H1 (cell line): ENCODE measurements around the gene NAT9. TPM values are rescaled to one million over a fixed set of nuclear protein-coding genes. Genes with fewer than 3 reads are reported as not detected.

ENCODE experiments used
- CHD7 ChIP-seq: fragments of 300-600 bp; sonication (generic); IDR thresholded peaks from 2 replicates; pipeline ENCODE4 v1.7.1; 2012; ENCODE audit warnings: low read length, moderate library complexity, mild to moderate bottlenecking, inconsistent platforms; ENCODE audit not compliant: insufficient replicate concordance
- CREB1 ChIP-seq: IDR thresholded peaks from 2 replicates; pipeline ENCODE4 v1.6.1; 2012; ENCODE audit warnings: inconsistent platforms
- CTBP2 ChIP-seq: IDR thresholded peaks from 2 replicates; pipeline ENCODE4 v1.7.0; 2011; ENCODE audit warnings: borderline replicate concordance, mild to moderate bottlenecking, moderate library complexity, mixed read lengths, low read length; ENCODE audit not compliant: insufficient read depth, insufficient read length
- CTCF ChIP-seq, 3 experiments: IDR thresholded peaks; 1 replicate in 2 of 3; 2 replicates in 1 of 3; pipeline versions ENCODE4 v1.5.1 to v1.6.1; 2011; ENCODE audit warnings: low read length in 3 of 3, mild to moderate bottlenecking in 3 of 3, inconsistent platforms in 2 of 3, low read depth in 1 of 3, moderate library complexity in 1 of 3; ENCODE audit not compliant: insufficient read depth in 1 of 3; ENCODE audit errors: control extremely low read depth in 1 of 3
- GTF2F1 ChIP-seq: IDR thresholded peaks from 2 replicates; pipeline ENCODE4 v1.6.1; 2012; ENCODE audit warnings: low read depth, low read length, improper control_type of control experiment, borderline replicate concordance
- SAP30 ChIP-seq: fragments of 300-600 bp; sonication (generic); IDR thresholded peaks from 2 replicates; pipeline ENCODE4 v1.7.1; 2012; ENCODE audit warnings: low read length, moderate library complexity, mild to moderate bottlenecking, inconsistent platforms; ENCODE audit not compliant: insufficient read depth, insufficient replicate concordance
- polyA plus RNA-seq, 7 experiments: library from polyadenylated mRNA; depleted of rRNA in 3 of 7; stranded (reverse) in 5 of 7; unstranded in 2 of 7; fragments of >200 nt in 5 of 7; fragments of 200-250 nt in 2 of 7; gene quantifications; 1 replicate in 5 of 7; 2 replicates in 1 of 7; 4 replicates in 1 of 7; pipeline versions ENCODE4 v1.2.1 to v1.2.3, GENCODE V29; 2011 to 2013; ENCODE audit warnings: missing spikeins in 2 of 7, mixed read lengths in 2 of 7
- total RNA-seq: library from RNA; stranded (reverse); fragmentation: NEBNext Ultra II Directional; extraction: Animal tissue kit (Norgen Biotek cat#: 25700); gene quantifications from 2 replicates; pipeline ENCODE4 v1.2.1, GENCODE V29; 2021

The NAT9 gene
- total and polyA plus RNA-seq, 2 of the 8 experiments (the other 6 are each of a cell fraction or from before 2014, with no cell fraction given): 32.3 to 42.7 TPM

- 0 out of 2 replicates have a peak, but pooled peaks have one; percentile 11 for TF ChIP-seq CREB1
- TF ChIP-seq CTBP2: no peak
- TF ChIP-seq CHD7: no peak
- TF ChIP-seq SAP30: no peak
- no peak for TF ChIP-seq GTF2F1
- peak; percentile 71 to 94 (median 85) for TF ChIP-seq CTCF (IDR thresholded peaks at IDR 0.05; ENCODE audit: control extremely low read depth in 1 of 3, insufficient read depth in 1 of 3, low read depth in 1 of 3, low read length in 3 of 3)
Measured at GRCh38 chr17:74815550-74816370, 39.6 kb upstream of the NAT9 start (continued).
